HG03575 (cell line): Measurements from ENCODE around the gene DDOST.
"Not testable (repeated sequence)": the region's sequence is repeated elsewhere in the genome, so short reads cannot be mapped to it uniquely, and the experiment has no call there.

Experiments used
- ATAC-seq: cut with Tn5 transposase; IDR thresholded peaks from one replicate; pipeline ENCODE4 v1.9.1; 2021; ENCODE audit not compliant: unreplicated experiment, insufficient number of reproducible peaks, low FRiP score; ENCODE audit errors: extremely low read depth

Gene DDOST

DNA sequence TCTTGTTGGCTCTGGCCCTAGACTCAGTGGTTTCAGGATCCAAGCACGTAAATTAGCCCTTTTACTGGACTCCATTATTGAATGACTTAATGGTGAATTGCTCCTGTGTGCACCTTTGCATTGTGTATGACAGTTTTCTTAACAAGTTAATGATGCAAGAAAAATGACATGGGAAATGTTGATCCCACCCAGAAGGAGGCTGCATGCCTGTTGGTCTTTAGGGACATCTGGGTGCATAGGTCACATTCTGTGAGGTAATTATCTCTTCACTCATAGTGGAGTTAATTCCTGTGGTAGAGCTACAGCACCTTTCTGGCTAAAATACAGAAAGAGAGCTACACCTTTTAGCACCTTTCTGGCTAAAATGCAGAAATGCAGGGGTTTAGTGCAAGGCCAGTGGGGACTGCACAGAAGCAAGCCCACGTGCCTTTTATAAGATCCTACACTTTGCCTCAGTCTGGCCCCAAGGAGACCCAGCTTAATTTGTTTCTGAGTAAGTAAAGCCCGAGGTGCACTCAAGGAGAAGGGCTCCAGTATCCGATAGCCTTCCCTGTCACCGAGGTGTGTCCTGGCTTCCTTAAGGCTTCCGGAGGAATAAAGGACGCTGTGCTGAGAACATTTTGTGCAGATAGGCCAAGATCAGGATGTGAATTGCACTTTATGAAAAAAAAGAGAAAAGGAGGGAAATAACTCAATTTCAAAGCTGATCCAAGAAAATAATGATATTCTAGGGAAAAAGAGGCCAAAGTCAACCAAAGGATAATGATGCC lies 54.2 kb downstream of the DDOST start:
- ATAC-seq, result not testable (repeated sequence)

DNA sequence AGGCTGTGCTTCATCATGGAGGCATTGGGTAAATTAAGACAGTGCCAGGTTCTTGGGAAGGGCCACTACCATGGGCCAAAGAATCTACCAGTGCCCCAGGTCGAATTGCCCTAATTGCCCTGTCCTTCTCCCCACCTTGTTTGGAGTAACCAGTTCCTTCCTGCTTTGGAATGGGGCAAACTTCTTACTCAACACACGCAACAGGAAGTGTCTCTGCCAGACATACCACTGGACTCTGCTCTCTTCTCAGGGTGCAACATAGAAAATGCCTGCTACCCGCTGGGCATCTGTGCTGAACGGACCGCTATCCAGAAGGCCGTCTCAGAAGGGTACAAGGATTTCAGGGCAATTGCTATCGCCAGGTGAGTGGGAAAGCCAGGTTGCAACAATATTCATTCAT lies 56.5 kb downstream of the DDOST start:
- ATAC-seq, result no peak

DNA sequence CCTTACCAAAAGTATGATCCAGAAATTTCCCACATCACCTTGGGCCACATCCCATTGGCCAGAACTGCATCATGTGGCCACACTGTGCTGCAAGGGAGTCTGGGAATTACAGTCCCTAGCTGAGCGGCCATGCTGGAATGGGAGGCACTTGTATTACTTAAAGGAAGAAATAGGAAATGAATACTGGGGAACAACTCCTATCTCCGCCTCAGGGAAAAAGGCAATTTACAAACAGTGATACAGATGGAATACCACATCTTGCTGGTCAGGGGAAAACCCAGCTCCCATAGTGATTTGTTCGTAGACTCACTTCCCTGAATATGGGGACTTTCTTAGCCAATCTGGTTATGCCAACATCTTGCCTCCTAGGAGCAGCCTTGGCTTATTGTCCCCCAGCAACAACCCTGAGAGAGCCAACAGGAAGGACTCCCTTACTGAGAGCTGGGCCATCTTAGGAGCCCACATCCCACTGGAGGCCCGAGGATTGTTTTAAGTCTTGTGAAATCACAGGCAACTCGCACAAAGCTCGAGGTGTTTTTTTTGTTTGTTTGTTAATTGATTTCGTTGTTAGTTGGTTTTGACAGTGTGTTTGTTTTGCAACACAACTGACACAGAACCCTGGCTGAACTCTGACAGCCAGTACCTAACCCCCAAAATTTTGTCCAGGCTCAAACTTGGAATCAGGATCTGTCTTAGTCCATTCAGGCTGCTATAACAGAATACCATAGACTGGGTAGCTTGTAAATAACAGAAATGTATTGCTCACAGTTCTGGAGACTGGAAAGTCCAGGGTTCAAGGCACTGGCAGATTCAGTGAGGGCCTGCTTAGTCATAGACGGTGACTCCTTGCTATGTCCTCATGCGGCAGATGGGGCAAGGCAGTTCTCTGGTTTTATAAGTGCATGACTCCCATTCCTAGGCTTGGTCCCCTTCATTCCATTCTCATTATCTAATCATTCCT lies 57.4 kb downstream of the DDOST start:
- ATAC-seq, result no peak

DNA sequence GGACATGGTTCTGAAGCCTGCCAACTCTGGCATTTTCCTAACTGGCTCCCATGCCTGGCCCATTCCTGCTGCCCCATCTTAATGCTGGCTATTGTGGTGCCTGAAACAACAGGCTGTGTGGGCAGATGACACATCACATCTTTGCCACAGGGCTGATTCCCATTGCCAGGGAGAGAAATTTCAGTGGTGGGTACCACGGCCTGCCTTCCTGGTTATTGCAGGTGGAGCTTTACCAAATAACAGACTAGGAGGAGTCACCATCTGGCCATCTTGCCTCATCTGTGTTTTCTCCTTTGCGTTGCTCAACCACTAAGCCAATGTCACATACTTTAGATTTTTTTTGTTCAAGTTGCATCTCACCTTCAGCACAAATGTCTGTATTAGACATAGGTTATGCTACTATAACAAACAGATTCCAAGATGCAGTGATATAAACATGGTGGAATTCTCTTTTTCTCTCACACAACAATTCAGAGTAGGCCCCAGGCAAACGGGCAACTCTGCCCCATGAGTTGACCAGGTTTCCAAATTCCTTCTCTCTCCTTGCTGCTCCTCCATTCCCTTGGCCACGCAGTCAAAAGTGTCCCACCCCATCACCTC lies 58.2 kb downstream of the DDOST start:
- no peak for ATAC-seq
